Ovary (tissue), 3 donors: Measurements from ENCODE around the gene LPCAT3.

Experiments used
- CTCF ChIP-seq, 3 donors: fragments of 450-650 bp in 2 of 3; fragments of 200-600 bp in 1 of 3; IDR thresholded peaks; one replicate each; pipeline versions ENCODE4 v1.5.1 to v1.8.0; 2016 to 2022; ENCODE audit warnings: antibody characterized with exemption in 3 of 3, mild to moderate bottlenecking in 1 of 3
- POLR2A ChIP-seq: fragments of 450-650 bp; IDR thresholded peaks from one replicate; pipeline ENCODE4 v1.6.1; 2017; ENCODE audit warnings: antibody characterized with exemption, mild to moderate bottlenecking, moderate library complexity
- donor health status: DM: no; HTN: no; CAD: no.

- TF ChIP-seq CTCF (IDR thresholded peaks at IDR 0.05) (peak in 1 of 3 donors; percentile 13), POLR2A (no peak)
These were observed 79.7 kb downstream of the LPCAT3 start for GRCh38 chr12:6938353-6939190.
